WTC11 (cell line): ENCODE data around the gene SCGB1D4. TPM values are rescaled to one million over a fixed set of nuclear protein-coding genes. Genes with fewer than 3 reads are reported as not detected.
"Not testable (repeated sequence)": the region's sequence is repeated elsewhere in the genome, so short reads cannot be mapped to it uniquely, and the experiment has no call there.

Experiments
- ATAC-seq: fragments of 200-7000 bp; cut with Tn5 transposase; 2 replicates; pipeline ENCODE4 v1.10.0; 2021; ENCODE audit warnings: mild to moderate bottlenecking, moderate library complexity
- CTCF ChIA-PET: fragments of 300-600 bp; sonication (Branson Sonifier 250); formaldehyde crosslinking; loops from one replicate; lab custom pipeline; 2021; ENCODE audit warnings: antibody characterized with exemption; lab: Charles Lee
- POLR2A ChIA-PET: fragments of 350-600 bp; sonication (Branson Sonifier 250); formaldehyde crosslinking; loops from one replicate; lab custom pipeline; 2021; ENCODE audit warnings: antibody characterized with exemption; lab: Charles Lee
- DNase-seq: peaks from one replicate; pipeline ENCODE4 v3.0.0; 2021; ENCODE audit warnings: low spot score
- H3K27ac Mint-ChIP-seq: 2 replicates; pipeline ENCODE4 v1.8.0; 2021; ENCODE audit warnings: mixed read lengths
- H3K27me3 Mint-ChIP-seq: 2 replicates; pipeline ENCODE4 v1.8.0; 2021; ENCODE audit warnings: low read depth, mild to moderate bottlenecking, moderate library complexity, mixed read lengths
- H3K36me3 Mint-ChIP-seq: 2 replicates; pipeline ENCODE4 v1.8.0; 2021; ENCODE audit warnings: mixed read lengths
- H3K4me1 Mint-ChIP-seq: 2 replicates; pipeline ENCODE4 v1.8.0; 2022; ENCODE audit warnings: mixed read lengths
- H3K4me3 Mint-ChIP-seq: 2 replicates; pipeline ENCODE4 v1.8.0; 2021; ENCODE audit warnings: mild to moderate bottlenecking, moderate library complexity, mixed read lengths
- H3K9me3 Mint-ChIP-seq: 2 replicates; pipeline ENCODE4 v1.8.0; 2021; ENCODE audit warnings: mixed read lengths
- ATF2 ChIP-seq: sonication (generic); formaldehyde crosslinking; IDR thresholded peaks from 2 replicates; pipeline ENCODE4 v1.8.1; 2022; ENCODE audit warnings: low read depth, missing genetic modification reagents, borderline replicate concordance
- CTCF ChIP-seq: fragments of 200-600 bp; IDR thresholded peaks from 2 replicates; pipeline ENCODE4 v1.8.0; 2022; ENCODE audit warnings: antibody characterized with exemption
- GABPB1 ChIP-seq: sonication (generic); formaldehyde crosslinking; IDR thresholded peaks from 2 replicates; pipeline ENCODE4 v1.8.1; 2023; ENCODE audit warnings: mild to moderate bottlenecking, missing genetic modification reagents
- HMGXB4 ChIP-seq: sonication (generic); formaldehyde crosslinking; IDR thresholded peaks from 2 replicates; pipeline ENCODE4 v1.8.1; 2023; ENCODE audit warnings: mild to moderate bottlenecking, moderate library complexity, missing genetic modification reagents
- NFYB ChIP-seq: sonication (generic); formaldehyde crosslinking; conservative IDR thresholded peaks from 2 replicates; pipeline ENCODE4 v1.8.0; 2022; ENCODE audit warnings: low read depth, missing genetic modification reagents
- TEAD1 ChIP-seq: sonication (generic); formaldehyde crosslinking; IDR thresholded peaks from 2 replicates; pipeline ENCODE4 v1.8.0; 2022; ENCODE audit warnings: mild to moderate bottlenecking, missing genetic modification reagents
- ZBTB21 ChIP-seq: sonication (generic); formaldehyde crosslinking; IDR thresholded peaks from 2 replicates; pipeline ENCODE4 v1.8.1; 2023; ENCODE audit warnings: mild to moderate bottlenecking, missing genetic modification reagents, borderline replicate concordance
- total RNA-seq: library from RNA; stranded (reverse); gene quantifications from 3 replicates; pipeline ENCODE4 v1.2.3, GENCODE V29; 2021

Gene SCGB1D4
- total RNA-seq, 1 experiment from 2014 or later = not detected

GRCh38 chr11:62333768-62334167 lies 34.9 kb upstream of the SCGB1D4 start (continued):
- no peak for TF ChIP-seq ATF2 (CRISPR knock-in tag)
- no peak for TF ChIP-seq NFYB (CRISPR knock-in tag)

- CTCF ChIA-PET, H3K36me3 Mint-ChIP-seq, DNase-seq, H3K4me3 Mint-ChIP-seq, POLR2A ChIA-PET, H3K27ac Mint-ChIP-seq, H3K9me3 Mint-ChIP-seq, ATAC-seq: not testable (repeated sequence)
- H3K4me1 Mint-ChIP-seq = peaks cover 12% of the 10 kb centered on the region
- H3K27me3 Mint-ChIP-seq = peaks cover 30% of the 10 kb centered on the region
Measured at GRCh38 chr11:62331264-62331663, 32.4 kb upstream of the SCGB1D4 start.

- ATAC-seq, H3K9me3 Mint-ChIP-seq, H3K36me3 Mint-ChIP-seq, H3K27ac Mint-ChIP-seq, H3K4me3 Mint-ChIP-seq, POLR2A ChIA-PET, CTCF ChIA-PET, DNase-seq: not testable (repeated sequence)
- H3K4me1 Mint-ChIP-seq = peaks cover 17% of the 10 kb centered on the region
- H3K27me3 Mint-ChIP-seq = peaks cover 24% of the 10 kb centered on the region
Measured at GRCh38 chr11:62327541-62327940, 28.7 kb upstream of the SCGB1D4 start.

GRCh38 chr11:62326719-62327118 lies 27.8 kb upstream of the SCGB1D4 start:
- Mint-ChIP-seq H3K27ac (peak overlapping the region; percentile 78; the same call in 1 of the 2 replicates), H3K27me3 (peaks cover 23% of the 10 kb centered on the region), H3K4me1 (peaks cover 17% of the 10 kb centered on the region)
- H3K36me3 Mint-ChIP-seq, H3K9me3 Mint-ChIP-seq, ATAC-seq, POLR2A ChIA-PET, DNase-seq, H3K4me3 Mint-ChIP-seq, CTCF ChIA-PET: not testable (repeated sequence)

- H3K4me3 Mint-ChIP-seq, H3K36me3 Mint-ChIP-seq, H3K27ac Mint-ChIP-seq, ATAC-seq, H3K9me3 Mint-ChIP-seq, DNase-seq, POLR2A ChIA-PET: not testable (repeated sequence)
- Mint-ChIP-seq H3K4me1 (peaks cover 17% of the 10 kb centered on the region), H3K27me3 (peaks cover 15% of the 10 kb centered on the region)
- CTCF ChIA-PET = interaction anchor here (1.4 kb wide), 1 partner anchor 109 kb away, joined by 3 read pairs; no protein-coding TSS in a partner anchor
Measured at GRCh38 chr11:62325781-62326180, 26.9 kb upstream of the SCGB1D4 start.

- peak; percentile 64; the same call in 1 of the 2 replicates for TF ChIP-seq HMGXB4 (CRISPR knock-in tag)
- TF ChIP-seq CTCF = peak; percentile 97
- TF ChIP-seq TEAD1 (CRISPR knock-in tag) = peak; percentile 45; the same call in 1 of the 2 replicates
- 0 out of 2 replicates have a peak, but pooled peaks have one; percentile 35 for TF ChIP-seq ZBTB21 (CRISPR knock-in tag)
- TF ChIP-seq GABPB1 (CRISPR knock-in tag) = no peak
- ChIA-PET CTCF (interaction anchor here (1.0 to 1.4 kb wide), 3 partner anchors 108 to 243 kb away, joined by 3 read pairs; no protein-coding TSS in a partner anchor), POLR2A (no interaction called here)
- Mint-ChIP-seq H3K27ac (no peak overlapping the region), H3K27me3 (peaks cover 15% of the 10 kb centered on the region), H3K4me3 (peak overlapping the region; percentile 48), H3K4me1 (peaks cover 17% of the 10 kb centered on the region), H3K9me3 (no peaks in the 10 kb centered on the region), H3K36me3 (no peaks in the 10 kb centered on the region)
- DNase-seq (peak; percentile 92), ATAC-seq (peak; percentile 99)
Measured at GRCh38 chr11:62324731-62325556, 26.1 kb upstream of the SCGB1D4 start.
